IPS DF 19.7 (cell line): ENCODE results near the gene PGPEP1.
A peak's percentile ranks its signal among the peaks of the same experiment; 100 is the strongest.
"Not testable (repeated sequence)": the region's sequence is repeated elsewhere in the genome, so short reads cannot be mapped to it uniquely, and the experiment has no call there.

Source experiments
- DNase-seq: peaks from one replicate; pipeline ENCODE4 v3.0.0-alpha.2; 2013; ENCODE audit warnings: low read depth, low spot score

Gene PGPEP1

GRCh38 chr19:18364277-18364825, 24.0 kb downstream of the PGPEP1 start:
- DNase-seq: not testable (repeated sequence)

- no peak for DNase-seq
Measured at GRCh38 chr19:18364826-18365528, 24.6 kb downstream of the PGPEP1 start.

- no peak for DNase-seq
Measured at GRCh38 chr19:18366021-18366435, 25.6 kb downstream of the PGPEP1 start.

- no peak for DNase-seq
Measured at GRCh38 chr19:18368504-18369222, 28.3 kb downstream of the PGPEP1 start.

GRCh38 chr19:18373407-18373891, 33.1 kb downstream of the PGPEP1 start:
- DNase-seq: no peak

- peak; percentile 96 for DNase-seq
Measured at GRCh38 chr19:18373892-18374629, 33.7 kb downstream of the PGPEP1 start.

- no peak for DNase-seq
Measured at GRCh38 chr19:18377026-18377425, 36.6 kb downstream of the PGPEP1 start.

- no peak for DNase-seq
Measured at GRCh38 chr19:18379803-18380747, 39.7 kb downstream of the PGPEP1 start.

GRCh38 chr19:18380843-18381242, 40.4 kb downstream of the PGPEP1 start:
- DNase-seq: no peak

- DNase-seq: not testable (repeated sequence)
Measured at GRCh38 chr19:18383622-18384021, 43.2 kb downstream of the PGPEP1 start.

- no peak for DNase-seq
Measured at GRCh38 chr19:18384775-18385174, 44.4 kb downstream of the PGPEP1 start.

GRCh38 chr19:18385359-18385674, 44.9 kb downstream of the PGPEP1 start:
- no peak for DNase-seq

GRCh38 chr19:18385675-18386542, 45.5 kb downstream of the PGPEP1 start, which contains the start of gene GDF15:
Gene GDF15 (plus strand): TSS chr19:18386158. CDS start chr19:18386190, 32 bp downstream.
- no peak for DNase-seq

- no peak for DNase-seq
Measured at GRCh38 chr19:18386543-18387271, 46.3 kb downstream of the PGPEP1 start.

- DNase-seq: no peak
Measured at GRCh38 chr19:18388100-18388959, 47.9 kb downstream of the PGPEP1 start.

GRCh38 chr19:18388960-18389725, 48.7 kb downstream of the PGPEP1 start:
- DNase-seq: no peak

- DNase-seq: no peak
Measured at GRCh38 chr19:18389726-18390064, 49.3 kb downstream of the PGPEP1 start.
